GM21825 (cell line): Measurements from ENCODE around the gene RNLS.
A peak's percentile ranks its signal among the peaks of the same experiment; 100 is the strongest.

Experiments used
- ATAC-seq: cut with Tn5 transposase; IDR thresholded peaks from one replicate; pipeline ENCODE4 v1.9.1; 2021; ENCODE audit warnings: mild to moderate bottlenecking, moderate library complexity; ENCODE audit not compliant: unreplicated experiment

RNLS gene

GRCh38 chr10:88270871-88271713 lies 312.0 kb downstream of the RNLS start:
- ATAC-seq: peak; percentile 90

GRCh38 chr10:88270061-88270808 lies 312.9 kb downstream of the RNLS start:
- ATAC-seq: no peak

GRCh38 chr10:88262591-88263234 lies 320.4 kb downstream of the RNLS start:
- no peak for ATAC-seq

- no peak for ATAC-seq
Measured at GRCh38 chr10:88261152-88261551, 322.0 kb downstream of the RNLS start.

GRCh38 chr10:88260329-88261051 lies 322.6 kb downstream of the RNLS start:
- ATAC-seq: no peak

- ATAC-seq: no peak
Measured at GRCh38 chr10:88259381-88259780, 323.7 kb downstream of the RNLS start.

GRCh38 chr10:88256886-88257285 lies 326.2 kb downstream of the RNLS start:
- no peak for ATAC-seq

GRCh38 chr10:88256013-88256680 lies 327.0 kb downstream of the RNLS start:
- no peak for ATAC-seq

GRCh38 chr10:88254091-88254490 lies 329.0 kb downstream of the RNLS start:
- no peak for ATAC-seq

- ATAC-seq: no peak
Measured at GRCh38 chr10:88253622-88254021, 329.5 kb downstream of the RNLS start.

- ATAC-seq: no peak
Measured at GRCh38 chr10:88253128-88253527, 330.0 kb downstream of the RNLS start.

GRCh38 chr10:88249450-88249849 lies 333.7 kb downstream of the RNLS start:
- no peak for ATAC-seq

GRCh38 chr10:88246675-88247074 lies 336.4 kb downstream of the RNLS start:
- no peak for ATAC-seq

- ATAC-seq: no peak
Measured at GRCh38 chr10:88245974-88246511, 337.1 kb downstream of the RNLS start.

- ATAC-seq: no peak
Measured at GRCh38 chr10:88244781-88245625, 338.1 kb downstream of the RNLS start.

GRCh38 chr10:88243836-88244730 lies 339.0 kb downstream of the RNLS start:
- ATAC-seq: no peak

- no peak for ATAC-seq
Measured at GRCh38 chr10:88243202-88243744, 339.8 kb downstream of the RNLS start.

GRCh38 chr10:88241501-88241900 lies 341.6 kb downstream of the RNLS start:
- no peak for ATAC-seq
